COLO829 (cell line): ENCODE data around the gene C1QL1.

Source experiments
- DNase-seq: peaks from one replicate; pipeline ENCODE4 v3.0.0; 2012; ENCODE audit warnings: low spot score

Gene C1QL1

DNA sequence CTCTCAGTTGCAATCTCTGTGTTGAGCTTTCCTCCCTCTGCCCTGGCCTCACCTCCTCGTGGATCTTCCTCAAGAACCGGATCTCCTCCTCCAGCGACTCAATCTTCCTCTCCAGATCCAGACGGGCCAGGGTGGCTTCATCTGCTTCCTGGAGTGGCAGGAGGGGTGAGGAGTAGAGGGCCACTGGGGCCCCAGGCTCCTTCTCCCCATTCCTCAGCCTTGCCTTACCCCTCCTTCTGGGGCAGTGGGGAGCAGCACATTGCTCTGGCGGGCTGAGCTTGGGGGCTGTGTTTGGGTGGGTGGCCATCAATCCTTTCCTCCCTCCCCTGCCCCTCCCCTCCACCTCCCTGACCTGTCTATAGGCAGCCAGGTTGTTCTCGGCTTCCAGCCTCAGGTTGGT lies 54.4 kb downstream of the C1QL1 start:
- no peak for DNase-seq

DNA sequence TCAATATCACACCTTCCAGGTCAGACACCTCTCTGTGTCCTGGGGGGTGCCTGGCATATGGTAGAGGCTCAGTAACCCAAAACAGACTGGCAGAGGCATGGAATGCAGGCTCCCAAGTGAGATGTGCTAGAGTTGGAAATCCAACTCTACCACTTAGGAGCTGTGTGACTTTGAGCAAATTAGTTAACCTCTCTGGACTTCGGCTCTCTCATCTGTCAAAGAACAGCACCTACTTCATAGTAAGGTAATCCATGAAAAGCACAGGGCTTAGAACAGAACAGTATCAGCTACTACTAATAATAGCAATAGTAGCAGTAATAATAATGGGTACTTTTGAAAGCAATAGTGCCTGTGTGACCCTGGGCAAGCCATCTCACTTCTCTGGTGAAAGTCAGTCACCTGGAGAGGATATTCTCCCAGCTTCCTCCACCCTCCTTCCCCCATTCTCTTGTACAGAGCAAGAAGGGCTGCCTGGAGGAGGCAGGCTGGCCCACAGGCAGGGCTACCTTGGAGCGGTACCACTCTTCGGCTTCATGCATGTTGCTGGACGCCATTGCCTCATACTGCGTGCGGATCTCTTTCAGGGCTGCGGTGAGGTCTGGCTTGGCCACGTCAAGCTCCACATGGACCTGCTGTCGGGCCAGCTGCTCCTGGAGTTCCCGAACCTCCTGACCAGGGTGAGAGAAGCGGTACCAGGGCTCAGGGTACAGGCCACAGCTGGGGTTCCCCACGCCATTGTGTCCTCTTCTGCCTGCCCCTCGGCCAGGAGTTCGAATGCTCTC lies 55.1 kb downstream of the C1QL1 start:
- DNase-seq: no peak

DNA sequence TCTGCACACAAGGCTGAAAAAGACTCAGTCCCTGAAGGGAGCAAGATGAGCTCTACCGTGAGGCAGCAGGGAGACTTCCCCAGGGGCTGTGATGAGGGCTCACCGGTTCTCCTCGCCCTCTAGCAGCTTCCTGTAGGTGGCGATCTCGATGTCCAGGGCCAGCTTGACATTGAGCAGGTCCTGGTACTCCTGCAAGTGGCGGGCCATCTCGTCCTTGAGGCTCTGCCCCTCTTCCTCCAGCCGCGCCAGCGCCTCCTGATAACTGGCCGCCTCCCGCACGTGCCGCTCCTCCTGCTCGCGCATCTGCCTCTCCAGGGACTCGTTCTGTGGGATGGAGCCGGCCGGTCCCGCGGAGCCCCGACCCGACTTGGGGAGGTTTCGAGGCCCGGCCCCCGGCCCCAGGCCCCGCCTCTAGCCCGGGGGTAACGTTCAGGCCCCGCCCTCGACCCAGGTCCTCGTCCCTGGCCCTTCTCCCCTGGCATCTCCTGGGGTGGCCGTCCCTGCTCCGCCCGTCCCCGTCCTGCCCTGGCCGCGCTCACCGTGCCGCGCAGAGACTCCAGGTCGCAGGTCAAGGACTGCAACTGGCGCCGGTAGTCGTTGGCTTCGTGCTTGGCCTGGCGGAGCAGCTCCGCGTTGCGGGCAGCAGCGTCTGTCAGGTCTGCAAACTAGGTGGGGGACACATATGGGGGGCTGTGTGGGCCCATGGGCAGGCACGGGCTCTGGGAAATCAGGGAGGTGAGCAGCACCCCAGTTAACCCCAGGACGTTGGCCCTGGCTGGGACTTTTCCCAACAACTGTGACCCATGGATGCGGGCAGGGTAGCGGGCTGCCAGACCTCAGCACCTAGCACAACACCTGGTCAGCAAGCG lies 56.7 kb downstream of the C1QL1 start:
- DNase-seq: no peak

DNA sequence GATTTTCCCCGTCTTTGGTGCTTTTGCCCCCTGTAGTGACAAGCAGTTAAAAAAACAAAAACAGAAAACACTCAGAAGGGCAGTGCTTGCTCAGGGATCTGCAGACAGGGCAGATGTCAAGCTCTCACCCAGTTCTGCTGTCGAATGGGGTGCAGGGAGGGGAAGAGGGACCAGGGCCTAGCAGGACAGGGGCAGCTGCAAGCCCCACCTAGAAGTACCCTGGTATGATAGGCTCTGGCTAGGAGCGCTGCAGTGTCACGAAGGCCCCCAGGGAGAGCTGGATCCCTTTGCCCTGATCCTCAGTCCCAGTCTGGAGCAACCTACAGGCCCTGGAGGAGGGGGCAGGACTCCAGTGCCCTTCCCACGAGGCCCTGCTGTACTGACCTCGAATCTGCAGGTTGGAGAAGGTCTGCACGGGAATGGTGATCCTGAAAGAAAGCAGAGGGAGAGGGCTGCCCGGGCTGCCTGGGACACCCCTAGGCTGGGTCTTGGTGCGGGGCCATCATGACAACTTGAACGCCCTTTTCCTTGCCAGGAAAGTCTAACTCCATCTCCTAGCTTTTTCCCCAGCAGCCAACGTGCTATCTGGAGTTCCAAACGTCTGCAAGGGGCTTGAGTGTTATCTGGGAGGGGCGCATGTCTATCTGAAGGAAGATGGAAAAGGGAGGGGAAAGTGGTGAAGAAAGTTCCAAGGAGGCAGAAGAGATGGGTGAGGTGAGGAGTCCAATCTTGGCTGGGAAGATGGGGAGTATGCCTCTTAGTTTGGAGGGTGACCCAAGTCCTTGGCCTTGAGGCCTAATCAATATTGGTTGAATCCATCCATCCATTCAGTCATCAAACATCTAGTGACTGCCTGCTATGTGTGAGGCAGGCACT lies 57.6 kb downstream of the C1QL1 start:
- DNase-seq: no peak
